Central memory CD8-positive, alpha-beta T cell (primary cell): ENCODE results near the gene UBE2E2.

ENCODE experiments used
- ATAC-seq: fragments of 150-1000 bp; cut with Tn5 transposase; replicated peaks from 2 replicates; pipeline ENCODE4 v1.10.0; 2022; ENCODE audit warnings: mild to moderate bottlenecking, moderate FRiP score, moderate number of reproducible peaks; ENCODE audit not compliant: poor library complexity, severe bottlenecking; ENCODE audit errors: extremely low read depth
- DNase-seq, 2 donors: peaks; one replicate each; pipeline ENCODE4 v3.0.0; 2021; ENCODE audit warnings: low spot score in 2 of 2
- H3K27ac Mint-ChIP-seq: one replicate; pipeline ENCODE4 v1.8.0; 2022; ENCODE audit warnings: low read depth, mild to moderate bottlenecking, moderate library complexity, mixed read lengths
- H3K27me3 Mint-ChIP-seq: one replicate; pipeline ENCODE4 v1.8.0; 2022; ENCODE audit warnings: mixed read lengths
- H3K36me3 Mint-ChIP-seq: one replicate; pipeline ENCODE4 v1.8.0; 2022; ENCODE audit warnings: mild to moderate bottlenecking, moderate library complexity, mixed read lengths; ENCODE audit not compliant: insufficient read depth
- H3K4me1 Mint-ChIP-seq: one replicate; pipeline ENCODE4 v1.8.0; 2022; ENCODE audit warnings: mixed read lengths
- H3K4me3 Mint-ChIP-seq: one replicate; pipeline ENCODE4 v1.8.0; 2022; ENCODE audit warnings: mild to moderate bottlenecking, moderate library complexity, mixed read lengths
- H3K9me3 Mint-ChIP-seq: one replicate; pipeline ENCODE4 v1.8.0; 2022; ENCODE audit warnings: mixed read lengths

UBE2E2 gene

GRCh38 chr3:23497156-23497555 is 294.0 kb downstream of the UBE2E2 start:
- no peak overlapping the region for H3K27ac Mint-ChIP-seq
- no peaks in the 10 kb centered on the region for H3K36me3 Mint-ChIP-seq
- DNase-seq: no peak

DNA sequence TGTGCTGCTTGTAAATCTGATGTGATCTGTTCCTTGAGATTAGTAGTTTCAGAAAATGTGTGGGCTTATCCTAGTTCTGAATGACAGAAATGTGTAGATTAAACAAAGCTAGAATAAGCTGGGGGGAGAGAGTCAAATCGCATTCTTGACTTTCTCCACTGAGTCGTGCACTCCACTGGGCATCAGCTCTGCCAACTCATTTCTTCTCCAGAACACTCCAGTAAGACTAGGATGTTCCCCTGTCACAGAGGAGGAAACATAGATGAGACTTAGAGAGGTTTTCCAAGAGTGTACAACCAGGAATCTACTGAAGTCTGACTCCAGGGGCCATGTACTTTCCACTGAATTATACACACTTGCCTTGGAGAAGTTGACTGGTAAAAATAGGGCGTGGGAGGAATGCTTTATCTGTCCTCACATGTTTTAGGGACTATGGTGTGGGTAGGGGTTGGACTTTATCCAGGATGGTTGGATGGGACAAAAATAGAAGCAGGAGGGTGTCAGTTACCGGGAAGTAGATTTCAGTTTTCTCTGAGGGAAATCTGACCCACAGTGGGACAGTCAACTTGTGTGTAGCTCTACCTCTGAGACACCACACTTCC is 298.2 kb downstream of the UBE2E2 start:
- Mint-ChIP-seq H3K27me3 (peaks cover 22% of the 10 kb centered on the region), H3K9me3 (no peaks in the 10 kb centered on the region), H3K36me3 (no peaks in the 10 kb centered on the region), H3K4me1 (no peaks in the 10 kb centered on the region), H3K4me3 (no peak overlapping the region), H3K27ac (no peak overlapping the region)
- ATAC-seq (no peak), DNase-seq (no peak)

More at GRCh38 chr3:23497156-23497555, 294.0 kb downstream of the UBE2E2 start:
- Mint-ChIP-seq H3K4me1 (no peaks in the 10 kb centered on the region), H3K4me3 (no peak overlapping the region), H3K9me3 (no peaks in the 10 kb centered on the region), H3K27me3 (peaks cover 22% of the 10 kb centered on the region)
- ATAC-seq: no peak

DNA sequence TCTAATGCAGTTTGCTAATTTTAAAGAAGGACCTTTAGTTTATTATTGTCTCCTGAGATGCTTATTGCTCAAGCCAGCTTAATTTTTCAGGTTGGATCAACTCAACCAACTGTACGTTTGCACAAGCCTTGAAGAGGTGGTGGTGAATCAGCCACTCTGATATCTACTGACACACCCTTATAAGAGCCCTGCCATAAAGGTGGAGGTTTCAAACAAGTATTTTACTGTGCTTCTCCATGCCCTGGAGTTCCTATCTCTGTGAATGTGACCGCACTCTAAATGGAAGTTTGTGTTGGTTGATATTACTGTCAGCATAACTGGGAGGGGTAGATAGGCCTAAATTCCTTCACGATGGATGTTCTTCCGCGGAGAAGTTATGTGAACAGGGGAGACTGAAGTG is 305.3 kb downstream of the UBE2E2 start:
- Mint-ChIP-seq H3K27ac (no peak overlapping the region), H3K36me3 (no peaks in the 10 kb centered on the region), H3K4me1 (no peaks in the 10 kb centered on the region), H3K4me3 (no peak overlapping the region), H3K27me3 (peaks cover under 1% of the 10 kb centered on the region), H3K9me3 (no peaks in the 10 kb centered on the region)
- DNase-seq (no peak), ATAC-seq (no peak)

DNA sequence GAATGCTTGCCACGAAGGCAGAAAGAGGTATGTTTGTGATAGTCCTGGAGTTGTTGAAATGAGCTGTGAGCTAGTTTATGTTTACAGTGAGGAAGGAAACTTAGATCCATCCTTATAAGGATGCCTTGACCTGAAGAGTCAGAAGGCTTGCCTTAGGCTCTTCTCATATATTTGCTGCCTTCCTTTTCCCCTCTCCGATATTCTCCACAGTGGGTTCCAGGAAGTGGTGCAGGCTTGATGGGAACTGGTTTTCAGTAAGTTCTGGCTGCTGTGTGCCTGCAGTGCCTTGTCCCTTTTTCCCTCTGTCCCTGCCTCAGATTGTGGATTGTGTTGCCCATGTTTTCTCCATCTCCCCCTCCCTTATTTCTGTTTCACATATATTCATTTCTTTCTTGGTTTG is 315.3 kb downstream of the UBE2E2 start:
- Mint-ChIP-seq H3K4me3 (no peak overlapping the region), H3K36me3 (no peaks in the 10 kb centered on the region), H3K27ac (no peak overlapping the region), H3K4me1 (no peaks in the 10 kb centered on the region), H3K27me3 (peaks cover 9% of the 10 kb centered on the region), H3K9me3 (no peaks in the 10 kb centered on the region)
- DNase-seq (no peak), ATAC-seq (no peak)

- H3K27ac Mint-ChIP-seq: no peak overlapping the region
- H3K9me3 Mint-ChIP-seq: no peaks in the 10 kb centered on the region
- no peak for ATAC-seq
- no peaks in the 10 kb centered on the region for H3K36me3 Mint-ChIP-seq
- H3K4me3 Mint-ChIP-seq: no peak overlapping the region
- H3K27me3 Mint-ChIP-seq: no peaks in the 10 kb centered on the region
- no peak for DNase-seq
- H3K4me1 Mint-ChIP-seq: no peaks in the 10 kb centered on the region
Observed at GRCh38 chr3:23519314-23520208, 316.4 kb downstream of the UBE2E2 start.

- no peak overlapping the region for H3K27ac Mint-ChIP-seq
- ATAC-seq: no peak
- H3K27me3 Mint-ChIP-seq: peaks cover 9% of the 10 kb centered on the region
- H3K9me3 Mint-ChIP-seq: no peaks in the 10 kb centered on the region
- no peak overlapping the region for H3K4me3 Mint-ChIP-seq
- no peaks in the 10 kb centered on the region for H3K36me3 Mint-ChIP-seq
- no peaks in the 10 kb centered on the region for H3K4me1 Mint-ChIP-seq
- no peak for DNase-seq
Observed at GRCh38 chr3:23527326-23527725, 324.2 kb downstream of the UBE2E2 start.

DNA sequence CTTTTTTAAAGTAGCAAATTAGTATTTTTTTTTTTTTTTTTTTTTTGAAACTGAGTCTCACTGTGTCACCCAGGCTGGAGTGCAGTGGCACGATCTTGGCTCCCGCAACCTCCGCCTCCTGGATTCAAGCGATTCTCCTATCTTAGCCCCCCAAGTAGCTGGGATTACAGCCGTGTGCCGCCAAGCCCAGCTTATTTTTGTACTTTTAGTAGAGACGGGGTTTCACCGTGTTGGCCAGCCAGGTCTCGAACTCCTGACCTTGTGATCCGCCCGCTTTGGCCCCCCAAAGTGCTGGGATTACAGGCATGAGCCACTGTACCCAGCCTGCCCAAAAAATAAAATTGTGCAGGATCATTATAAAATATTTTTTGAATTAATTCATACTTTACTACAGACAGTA is 330.5 kb downstream of the UBE2E2 start:
- H3K9me3 Mint-ChIP-seq: no peaks in the 10 kb centered on the region
- no peak for DNase-seq
- no peaks in the 10 kb centered on the region for H3K4me1 Mint-ChIP-seq
- ATAC-seq: no peak
- H3K4me3 Mint-ChIP-seq: no peak overlapping the region
- peaks cover 21% of the 10 kb centered on the region for H3K27me3 Mint-ChIP-seq
- H3K27ac Mint-ChIP-seq: no peak overlapping the region
- H3K36me3 Mint-ChIP-seq: no peaks in the 10 kb centered on the region

GRCh38 chr3:23533996-23534395 is 330.9 kb downstream of the UBE2E2 start:
- Mint-ChIP-seq H3K27ac (no peak overlapping the region), H3K27me3 (peaks cover 21% of the 10 kb centered on the region), H3K4me3 (no peak overlapping the region), H3K9me3 (no peaks in the 10 kb centered on the region), H3K36me3 (no peaks in the 10 kb centered on the region), H3K4me1 (no peaks in the 10 kb centered on the region)
- ATAC-seq: no peak
- no peak for DNase-seq

- Mint-ChIP-seq H3K27ac (no peak overlapping the region), H3K4me1 (no peaks in the 10 kb centered on the region), H3K9me3 (no peaks in the 10 kb centered on the region), H3K36me3 (no peaks in the 10 kb centered on the region), H3K27me3 (peaks cover 19% of the 10 kb centered on the region), H3K4me3 (no peak overlapping the region)
- DNase-seq: no peak
- no peak for ATAC-seq
Observed at GRCh38 chr3:23537101-23537551, 334.0 kb downstream of the UBE2E2 start.

GRCh38 chr3:23539185-23539584 is 336.1 kb downstream of the UBE2E2 start:
- H3K27me3 Mint-ChIP-seq: peaks cover 38% of the 10 kb centered on the region
- DNase-seq (no peak), ATAC-seq (no peak)
- H3K36me3 Mint-ChIP-seq: no peaks in the 10 kb centered on the region
- no peaks in the 10 kb centered on the region for H3K9me3 Mint-ChIP-seq
- H3K27ac Mint-ChIP-seq: no peak overlapping the region
- H3K4me1 Mint-ChIP-seq: no peaks in the 10 kb centered on the region
- no peak overlapping the region for H3K4me3 Mint-ChIP-seq

- Mint-ChIP-seq H3K27ac (no peak overlapping the region), H3K9me3 (no peaks in the 10 kb centered on the region), H3K36me3 (no peaks in the 10 kb centered on the region), H3K4me3 (no peak overlapping the region), H3K4me1 (no peaks in the 10 kb centered on the region), H3K27me3 (peaks cover 38% of the 10 kb centered on the region)
- no peak for DNase-seq
- no peak for ATAC-seq
Observed at GRCh38 chr3:23540600-23540999, 337.5 kb downstream of the UBE2E2 start.

- ATAC-seq: no peak
- Mint-ChIP-seq H3K4me1 (no peaks in the 10 kb centered on the region), H3K36me3 (no peaks in the 10 kb centered on the region), H3K27me3 (peaks cover 30% of the 10 kb centered on the region), H3K9me3 (no peaks in the 10 kb centered on the region), H3K4me3 (no peak overlapping the region), H3K27ac (no peak overlapping the region)
- DNase-seq: no peak
Observed at GRCh38 chr3:23542079-23542478, 339.0 kb downstream of the UBE2E2 start.

DNA sequence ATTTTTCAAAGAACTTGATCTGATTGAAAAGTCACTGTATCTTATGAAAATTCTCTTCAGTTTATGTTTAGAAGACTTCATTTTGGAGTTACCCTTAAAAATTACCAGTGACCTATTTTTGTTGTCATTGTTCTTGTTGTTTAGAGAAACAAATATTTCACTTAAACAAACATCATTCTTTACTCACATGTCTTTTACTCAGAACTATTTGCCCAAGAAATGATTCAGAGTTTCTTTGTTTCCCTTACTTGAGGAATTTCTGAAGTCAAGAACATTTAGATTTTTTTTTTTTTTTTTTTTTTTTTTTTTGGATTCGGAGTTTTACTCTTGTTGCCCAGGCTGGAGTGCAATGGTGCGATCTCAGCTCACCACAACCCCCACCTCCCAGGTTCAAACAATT is 343.1 kb downstream of the UBE2E2 start:
- DNase-seq (no peak), ATAC-seq (no peak)
- Mint-ChIP-seq H3K27me3 (peaks cover 49% of the 10 kb centered on the region), H3K9me3 (no peaks in the 10 kb centered on the region), H3K27ac (no peak overlapping the region), H3K36me3 (no peaks in the 10 kb centered on the region), H3K4me1 (no peaks in the 10 kb centered on the region), H3K4me3 (no peak overlapping the region)
